ENCODE data around the gene PPP6R3. TPM values are rescaled to one million over a fixed set of nuclear protein-coding genes. Genes with fewer than 3 reads are reported as not detected.

The PPP6R3 gene
- total and polyA plus RNA-seq, 2 experiments from 2014 or later: 31.5 to 108 TPM

GRCh38 chr11:68546555-68546954 lies 86.0 kb downstream of the PPP6R3 start:
- Histone ChIP-seq H3K79me2 (peaks cover 88% of the 10 kb centered on the region), H2AFZ (no peak overlapping the region), H3K27ac (no peak overlapping the region), H3K4me3 (no peak overlapping the region), H3K27me3 (no peaks in the 10 kb centered on the region), H3K36me3 (replicated peaks; ENCODE audit: insufficient read depth, low read depth) (no peaks in the 10 kb centered on the region), H3K9me3 (ENCODE audit: low read depth) (no peaks in the 10 kb centered on the region), H3K4me2 (no peak overlapping the region), H3K4me1 (ENCODE audit: insufficient read depth) (peaks cover 15% of the 10 kb centered on the region), H4K20me1 (ENCODE audit: insufficient read depth, poor library complexity, severe bottlenecking) (peaks cover 44% of the 10 kb centered on the region), H3K9me2 (replicated peaks; ENCODE audit: insufficient read depth) (no peaks in the 10 kb centered on the region)
- DNase-seq (ENCODE audit: low spot score): no peak
- TF ChIP-seq EZH2phosphoT487 (IDR thresholded peaks at IDR 0.05; ENCODE audit: low read depth, severe bottlenecking, unreplicated experiment) (no peak), CTCF (IDR thresholded peaks at IDR 0.05; ENCODE audit: poor library complexity) (no peak), EZH2 (IDR thresholded peaks at IDR 0.05; ENCODE audit: borderline replicate concordance) (no peak)
- WGBS (ENCODE audit: low lambda C conversion rate, missing lambda C conversion rate): 90% methylated on average over 4 of the region's 4 CpGs

GRCh38 chr11:68549789-68550484 lies 89.4 kb downstream of the PPP6R3 start:
- Histone ChIP-seq H3K4me1 (ENCODE audit: insufficient read depth) (peaks cover 7% of the 10 kb centered on the region), H4K20me1 (ENCODE audit: insufficient read depth, poor library complexity, severe bottlenecking) (peaks cover 23% of the 10 kb centered on the region), H2AFZ (no peak overlapping the region), H3K9me2 (replicated peaks; ENCODE audit: insufficient read depth) (no peaks in the 10 kb centered on the region), H3K9me3 (ENCODE audit: low read depth) (no peaks in the 10 kb centered on the region), H3K4me3 (no peak overlapping the region), H3K27me3 (no peaks in the 10 kb centered on the region), H3K36me3 (replicated peaks; ENCODE audit: insufficient read depth, low read depth) (no peaks in the 10 kb centered on the region), H3K4me2 (no peak overlapping the region), H3K27ac (peak overlapping the region; percentile 69), H3K79me2 (peaks cover 88% of the 10 kb centered on the region)
- TF ChIP-seq EZH2phosphoT487 (IDR thresholded peaks at IDR 0.05; ENCODE audit: low read depth, severe bottlenecking, unreplicated experiment): no peak
- TF ChIP-seq EZH2 (IDR thresholded peaks at IDR 0.05; ENCODE audit: borderline replicate concordance): no peak
- TF ChIP-seq CTCF (IDR thresholded peaks at IDR 0.05; ENCODE audit: poor library complexity): no peak
- WGBS (ENCODE audit: low lambda C conversion rate, missing lambda C conversion rate): 69% methylated on average over 11 of the region's 11 CpGs
- DNase-seq (ENCODE audit: low spot score): peak; percentile 42

- Histone ChIP-seq H4K20me1 (ENCODE audit: insufficient read depth, poor library complexity, severe bottlenecking) (peaks cover 23% of the 10 kb centered on the region), H3K36me3 (replicated peaks; ENCODE audit: insufficient read depth, low read depth) (no peaks in the 10 kb centered on the region), H3K79me2 (peaks cover 88% of the 10 kb centered on the region), H3K9me3 (ENCODE audit: low read depth) (no peaks in the 10 kb centered on the region), H3K27ac (peak overlapping the region; percentile 69), H3K27me3 (no peaks in the 10 kb centered on the region), H2AFZ (no peak overlapping the region), H3K4me3 (no peak overlapping the region), H3K4me2 (no peak overlapping the region), H3K9me2 (replicated peaks; ENCODE audit: insufficient read depth) (no peaks in the 10 kb centered on the region), H3K4me1 (ENCODE audit: insufficient read depth) (peaks cover 7% of the 10 kb centered on the region)
- TF ChIP-seq CTCF (IDR thresholded peaks at IDR 0.05; ENCODE audit: poor library complexity): no peak
- no peak for TF ChIP-seq EZH2phosphoT487 (IDR thresholded peaks at IDR 0.05; ENCODE audit: low read depth, severe bottlenecking, unreplicated experiment)
- no peak for TF ChIP-seq EZH2 (IDR thresholded peaks at IDR 0.05; ENCODE audit: borderline replicate concordance)
- WGBS (ENCODE audit: low lambda C conversion rate, missing lambda C conversion rate): 82% methylated on average over 4 of the region's 4 CpGs
- no peak for DNase-seq (ENCODE audit: low spot score)
These were observed 89.9 kb downstream of the PPP6R3 start for GRCh38 chr11:68550485-68550817.
